GM12874 (cell line): Measurements from ENCODE around the gene CRELD1.

Source experiments
- CTCF ChIP-seq: IDR thresholded peaks from 2 replicates; pipeline ENCODE4 v1.5.1; 2011; ENCODE audit warnings: low read depth, mild to moderate bottlenecking, control low read depth, low read length, moderate library complexity; ENCODE audit not compliant: insufficient read depth

Gene CRELD1

GRCh38 chr3:9948586-9948985, 15.0 kb downstream of the CRELD1 start:
- no peak for TF ChIP-seq CTCF

GRCh38 chr3:9949115-9949514, 15.5 kb downstream of the CRELD1 start:
- TF ChIP-seq CTCF, result no peak

- TF ChIP-seq CTCF, result no peak
Observed at GRCh38 chr3:9949626-9950025, 16.0 kb downstream of the CRELD1 start.

GRCh38 chr3:9951126-9951525, 17.5 kb downstream of the CRELD1 start:
- no peak for TF ChIP-seq CTCF

GRCh38 chr3:9951598-9951961, 17.9 kb downstream of the CRELD1 start:
- TF ChIP-seq CTCF, result no peak

GRCh38 chr3:9951962-9952805, 18.6 kb downstream of the CRELD1 start, which contains the start of gene PRRT3:
PRRT3 (minus strand) TSS chr3:9952408; CDS start chr3:9950115, 2,293 bp downstream.
- no peak for TF ChIP-seq CTCF

- no peak for TF ChIP-seq CTCF
Observed at GRCh38 chr3:9955067-9955502, 21.5 kb downstream of the CRELD1 start.
